ENCODE measurements around the gene TUBB.

DNA sequence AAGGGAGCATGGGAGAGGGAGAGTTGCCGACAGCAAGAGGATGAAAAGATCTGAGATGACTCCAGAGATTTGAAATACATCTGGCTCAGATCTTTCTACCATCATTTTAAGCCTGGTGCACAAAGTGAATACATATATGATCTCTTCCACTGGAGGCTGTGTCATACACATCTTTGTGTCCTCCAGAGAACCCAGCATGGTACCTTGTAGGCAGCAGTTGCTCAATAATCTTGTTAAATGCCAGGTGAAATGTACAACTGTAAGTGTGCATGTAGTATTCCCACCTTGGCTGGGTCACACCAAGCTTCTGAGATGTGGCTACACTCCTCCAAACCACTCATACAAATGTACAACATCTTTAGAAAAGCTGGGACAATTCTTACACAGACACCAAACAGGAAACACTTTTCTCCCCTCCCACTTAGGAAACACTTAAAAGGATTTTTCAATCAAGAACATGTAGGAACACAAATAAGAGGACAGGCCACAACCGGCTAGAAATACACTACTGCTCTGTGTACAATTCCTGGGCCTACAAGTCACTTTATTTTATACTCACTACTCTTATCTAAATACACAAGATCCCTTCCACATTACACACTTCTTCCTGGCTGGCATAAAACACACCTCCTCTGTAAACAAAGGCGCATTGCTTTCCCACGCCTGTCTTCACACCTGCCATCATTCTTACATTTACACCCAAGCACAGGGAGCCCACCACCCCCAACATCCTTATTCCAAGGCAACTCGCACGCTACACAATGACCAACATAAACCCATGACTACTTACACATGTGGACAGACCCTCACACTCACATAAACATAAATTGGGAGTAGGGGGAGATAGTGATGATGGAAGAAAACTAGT lies 28.0 kb downstream of the TUBB start:
- TF ChIP-seq NFRKB (IDR thresholded peaks at IDR 0.05; ENCODE audit: low read depth), result no peak
- TF ChIP-seq RBM34 (IDR thresholded peaks at IDR 0.05; ENCODE audit: borderline replicate concordance, insufficient read depth, low read length), result no peak
- TF ChIP-seq RBM22 (IDR thresholded peaks at IDR 0.05; ENCODE audit: low read depth, low read length, poor library complexity, severe bottlenecking), result no peak
- no peak for TF ChIP-seq POLR2AphosphoS5 (IDR thresholded peaks at IDR 0.05; ENCODE audit: control insufficient read depth, insufficient read depth, low read depth, low read length)

Data from K562 (cell line).